ENCODE measurements around the gene NADK.

- TF ChIP-seq, protein P1, sequence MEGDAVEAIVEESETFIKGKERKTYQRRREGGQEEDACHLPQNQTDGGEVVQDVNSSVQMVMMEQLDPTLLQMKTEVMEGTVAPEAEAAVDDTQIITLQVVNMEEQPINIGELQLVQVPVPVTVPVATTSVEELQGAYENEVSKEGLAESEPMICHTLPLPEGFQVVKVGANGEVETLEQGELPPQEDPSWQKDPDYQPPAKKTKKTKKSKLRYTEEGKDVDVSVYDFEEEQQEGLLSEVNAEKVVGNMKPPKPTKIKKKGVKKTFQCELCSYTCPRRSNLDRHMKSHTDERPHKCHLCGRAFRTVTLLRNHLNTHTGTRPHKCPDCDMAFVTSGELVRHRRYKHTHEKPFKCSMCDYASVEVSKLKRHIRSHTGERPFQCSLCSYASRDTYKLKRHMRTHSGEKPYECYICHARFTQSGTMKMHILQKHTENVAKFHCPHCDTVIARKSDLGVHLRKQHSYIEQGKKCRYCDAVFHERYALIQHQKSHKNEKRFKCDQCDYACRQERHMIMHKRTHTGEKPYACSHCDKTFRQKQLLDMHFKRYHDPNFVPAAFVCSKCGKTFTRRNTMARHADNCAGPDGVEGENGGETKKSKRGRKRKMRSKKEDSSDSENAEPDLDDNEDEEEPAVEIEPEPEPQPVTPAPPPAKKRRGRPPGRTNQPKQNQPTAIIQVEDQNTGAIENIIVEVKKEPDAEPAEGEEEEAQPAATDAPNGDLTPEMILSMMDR (IDR thresholded peaks at IDR 0.05): no peak
- no peak for TF ChIP-seq EP300 (IDR thresholded peaks at IDR 0.05)
- no peak for TF ChIP-seq POLR2AphosphoS5 (IDR thresholded peaks at IDR 0.05)
- no peak for TF ChIP-seq POLR2A (IDR thresholded peaks at IDR 0.05)
Measured at GRCh38 chr1:1788136-1788535, 9.9 kb upstream of the NADK start.
